Astrocyte of the spinal cord (primary cell): ENCODE results near the gene PRR30.
A peak's percentile ranks its signal among the peaks of the same experiment; 100 is the strongest.

ENCODE experiments used
- DNase-seq: peaks from one replicate; pipeline ENCODE4 v3.0.0; 2011; ENCODE audit warnings: low read depth, low spot score
- H3K4me3 ChIP-seq: 2 replicates; pipeline ENCODE4 v1.5.1; 2011; ENCODE audit warnings: low read depth, mild to moderate bottlenecking, low read length, moderate library complexity
- CTCF ChIP-seq: IDR thresholded peaks from 2 replicates; pipeline ENCODE4 v1.5.1; 2012; ENCODE audit warnings: low read depth, mild to moderate bottlenecking, low read length, inconsistent platforms
- in situ Hi-C: cut with HindIII; loops from 2 replicates; pipeline ENCODE4 v1.10.0; 2017; ENCODE audit warnings: low sequenced_read_pairs

The PRR30 gene

GRCh38 chr2:27139310-27139709 lies at the start of gene PRR30:
Gene PRR30, minus strand, starts transcription at chr2:27139410. Its CDS starts 1,081 bp downstream, at chr2:27138329.
- DNase-seq, result no peak

GRCh38 chr2:27186613-27187345 lies 47.6 kb upstream of the PRR30 start:
- no peak overlapping the region for H3K4me3 ChIP-seq
- in situ Hi-C loops, result no loop called here
- no peak for TF ChIP-seq CTCF
- no peak for DNase-seq

More at GRCh38 chr2:27139310-27139709, at the start of gene PRR30:
- in situ Hi-C loops, result no loop called here
- no peak for TF ChIP-seq CTCF
- H3K4me3 ChIP-seq, result no peak within 1 kb of the TSS

GRCh38 chr2:27185331-27186026 lies 46.3 kb upstream of the PRR30 start:
- no peak overlapping the region for H3K4me3 ChIP-seq
- DNase-seq, result no peak
- no peak for TF ChIP-seq CTCF
- in situ Hi-C loops, result no loop called here

GRCh38 chr2:27184115-27184514 lies 44.9 kb upstream of the PRR30 start:
- H3K4me3 ChIP-seq, result no peak overlapping the region
- no peak for TF ChIP-seq CTCF
- no peak for DNase-seq
- in situ Hi-C loops, result no loop called here

GRCh38 chr2:27182346-27182745 lies 43.1 kb upstream of the PRR30 start:
- in situ Hi-C loops, result no loop called here
- TF ChIP-seq CTCF, result no peak
- DNase-seq, result peak; percentile 57
- H3K4me3 ChIP-seq, result no peak overlapping the region

- TF ChIP-seq CTCF, result no peak
- H3K4me3 ChIP-seq, result no peak overlapping the region
- in situ Hi-C loops, result no loop called here
- no peak for DNase-seq
Measured at GRCh38 chr2:27179344-27180000, 40.3 kb upstream of the PRR30 start.
